HG02678 (cell line): ENCODE data around the gene RUVBL1.
"Not testable (repeated sequence)": the region's sequence is repeated elsewhere in the genome, so short reads cannot be mapped to it uniquely, and the experiment has no call there.

Experiments
- ATAC-seq: cut with Tn5 transposase; IDR thresholded peaks from one replicate; pipeline ENCODE4 v1.9.1; 2021; ENCODE audit warnings: mild to moderate bottlenecking, moderate library complexity; ENCODE audit not compliant: unreplicated experiment

RUVBL1 gene

DNA sequence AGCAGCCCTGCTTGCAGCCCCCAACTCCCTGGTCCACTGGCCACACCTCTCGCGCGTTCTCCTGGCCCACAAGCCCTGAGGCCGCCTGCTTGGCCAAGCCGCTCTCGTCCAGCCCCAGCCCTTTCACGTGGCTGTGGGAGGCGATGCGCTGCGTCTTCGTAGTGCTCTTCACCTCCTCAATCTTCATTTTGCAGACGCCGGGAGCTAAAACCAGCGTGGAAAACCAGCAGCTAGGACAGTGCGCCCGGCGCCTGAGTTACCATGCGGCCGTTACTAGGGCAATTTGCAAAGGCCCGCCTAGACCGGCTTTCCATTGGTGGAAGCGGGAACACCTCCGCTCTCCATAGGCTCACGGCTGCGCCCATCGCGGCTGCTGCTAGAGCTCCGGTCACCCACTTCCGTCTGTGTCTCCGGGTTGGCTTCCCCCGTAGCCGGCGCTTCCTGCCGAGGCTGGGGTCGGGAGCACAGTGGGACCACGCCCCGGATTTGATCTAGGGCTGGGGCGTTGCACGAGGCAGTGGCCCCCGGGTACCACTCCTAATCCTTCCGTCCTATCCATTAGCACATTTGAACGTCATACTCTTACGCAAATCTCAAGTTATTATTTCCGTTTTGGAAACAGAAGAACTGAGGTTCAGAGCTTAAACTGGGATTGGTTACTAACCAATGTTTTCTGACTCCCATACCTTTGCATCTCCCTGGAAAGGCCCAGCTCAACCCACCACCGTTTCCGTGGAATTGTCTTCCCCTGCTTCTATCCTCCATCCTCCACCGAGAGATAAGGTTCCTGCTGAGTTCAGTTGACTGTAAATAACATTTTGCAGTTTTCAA, at the start of gene RUVBL1:
Gene RUVBL1 (minus strand): TSS at position 275 of the 831 bp plus-strand sequence. CDS start 88 bp downstream, at position 187.
- peak; percentile 100 for ATAC-seq

GRCh38 chr3:128173200-128173599, 49.6 kb upstream of the RUVBL1 start:
- no peak for ATAC-seq

DNA sequence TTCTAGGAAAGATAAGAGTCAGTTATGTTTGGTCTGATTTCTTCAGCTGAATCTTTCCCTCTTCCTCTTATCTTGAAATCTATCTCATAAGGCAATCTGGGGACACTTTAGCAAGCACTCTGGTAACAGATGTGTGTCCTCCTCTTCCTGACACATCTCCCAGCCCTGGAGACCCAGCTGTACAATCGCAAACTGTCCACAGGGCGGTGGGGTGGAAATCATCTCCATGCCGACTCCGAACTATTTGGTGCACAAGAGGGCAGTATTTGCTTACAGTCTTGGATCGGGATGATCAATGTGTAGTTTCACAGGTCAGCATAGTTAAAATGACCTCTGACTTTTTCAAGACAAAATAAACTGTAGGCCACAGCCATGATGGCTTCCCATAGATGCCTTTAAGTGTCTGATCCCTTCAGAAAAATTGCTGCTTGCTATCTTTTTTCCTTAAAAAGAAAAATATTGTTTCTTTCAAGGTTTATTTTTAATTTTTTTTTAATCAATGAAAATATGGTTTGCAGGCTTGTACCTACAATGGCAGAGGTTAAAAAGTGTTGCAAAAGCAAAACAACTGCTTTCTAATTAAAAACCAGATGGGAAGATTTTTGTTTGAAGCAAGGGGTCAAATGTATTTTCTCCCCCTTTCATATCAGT, 47.4 kb upstream of the RUVBL1 start:
- no peak for ATAC-seq

DNA sequence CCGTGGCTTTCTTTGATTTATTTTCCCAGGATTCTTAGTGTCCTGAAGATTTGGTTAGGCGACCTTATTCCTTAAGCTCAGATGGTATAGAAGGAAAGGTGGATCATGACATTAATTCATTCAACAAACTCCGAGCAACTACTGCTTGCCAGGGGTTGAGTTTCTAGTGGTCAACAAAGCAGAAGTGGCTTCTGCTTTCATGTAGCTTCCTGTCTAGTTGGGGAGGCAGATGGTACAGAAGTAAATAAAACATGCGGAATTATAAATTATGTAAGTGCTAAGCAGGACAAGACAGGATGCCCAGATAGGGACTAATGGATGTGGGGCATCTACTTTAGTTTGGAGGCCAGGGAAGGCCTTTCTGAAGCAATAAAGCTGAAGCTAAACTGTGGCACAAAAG, 45.2 kb upstream of the RUVBL1 start:
- no peak for ATAC-seq

DNA sequence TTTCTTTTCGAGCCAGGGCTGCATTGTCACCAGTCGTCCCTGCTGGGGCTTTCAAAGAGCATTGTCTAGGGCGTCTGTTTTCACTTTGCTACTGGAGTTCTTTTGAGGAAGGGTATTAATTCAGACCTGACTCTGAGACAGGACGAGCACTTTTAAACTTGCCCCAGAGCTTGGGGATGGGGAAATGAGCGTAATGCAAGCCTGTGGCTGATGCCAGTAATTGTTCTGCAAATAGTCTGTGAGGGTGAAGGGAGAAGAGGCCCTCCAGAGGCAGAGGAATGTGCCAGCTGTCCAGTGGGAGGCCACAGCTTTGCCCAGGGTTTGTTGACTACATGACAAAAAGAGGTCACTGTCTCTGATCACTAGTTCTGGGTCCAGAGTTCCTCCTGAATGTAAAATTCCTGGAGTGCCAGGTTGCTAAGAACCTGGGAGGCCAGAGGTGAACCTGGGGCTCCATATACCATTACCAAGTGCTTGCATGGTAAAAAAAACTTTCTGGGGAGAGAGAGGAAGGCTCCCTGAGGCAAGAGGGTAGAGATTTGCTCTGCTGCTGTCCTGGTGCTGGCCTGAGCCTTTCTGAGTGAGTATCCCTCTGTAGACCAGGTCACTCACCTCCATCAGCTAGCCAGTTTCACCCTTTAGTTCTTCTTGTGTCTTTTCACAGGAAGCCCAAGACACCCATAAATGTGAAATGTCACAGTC, 44.5 kb upstream of the RUVBL1 start:
- no peak for ATAC-seq

GRCh38 chr3:128167646-128167972, 44.0 kb upstream of the RUVBL1 start:
- no peak for ATAC-seq

DNA sequence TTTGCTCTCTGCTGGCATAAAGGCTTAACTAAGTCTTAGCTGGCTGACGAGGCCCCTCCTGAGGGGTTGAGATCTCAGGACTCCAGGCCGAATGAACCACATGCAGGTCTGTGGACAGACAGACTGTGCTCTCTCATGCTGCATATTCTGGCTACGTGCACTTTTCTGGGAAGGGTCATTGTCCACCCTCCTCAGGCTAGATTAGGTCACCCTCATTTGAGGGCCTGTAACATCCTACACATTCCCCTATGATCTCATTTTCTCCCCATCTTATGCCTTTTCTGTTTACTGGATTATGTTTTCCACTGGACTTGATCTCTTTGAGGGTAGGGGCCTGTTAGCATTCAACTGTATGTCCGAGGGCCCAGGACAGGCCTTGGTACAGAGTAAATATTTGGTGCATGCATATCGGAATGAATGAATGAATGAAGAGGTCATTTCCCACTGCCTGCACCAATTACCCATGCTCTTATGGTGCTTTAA, 43.4 kb upstream of the RUVBL1 start:
- ATAC-seq: no peak

GRCh38 chr3:128163432-128163831, 39.8 kb upstream of the RUVBL1 start:
- no peak for ATAC-seq

DNA sequence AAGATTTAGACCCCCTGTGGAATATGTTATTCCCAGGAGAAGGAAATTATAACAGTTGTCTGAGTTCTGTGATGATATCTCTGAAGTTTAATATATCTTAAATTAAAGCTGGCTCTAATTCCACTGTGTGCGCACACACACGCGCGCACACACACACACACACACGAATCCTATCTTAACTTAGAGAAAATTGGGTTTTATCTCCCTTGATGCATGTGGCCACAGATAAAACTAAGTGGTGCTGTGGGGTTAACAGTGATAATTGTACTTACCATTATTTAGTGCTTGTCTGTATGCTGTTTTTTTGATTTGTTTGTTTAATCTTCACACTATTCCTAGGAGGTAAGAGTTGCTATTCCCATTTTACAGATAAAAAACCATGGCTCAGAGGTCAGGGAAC, 37.0 kb upstream of the RUVBL1 start:
- ATAC-seq: no peak

GRCh38 chr3:128155616-128156360, 32.2 kb upstream of the RUVBL1 start:
- no peak for ATAC-seq

DNA sequence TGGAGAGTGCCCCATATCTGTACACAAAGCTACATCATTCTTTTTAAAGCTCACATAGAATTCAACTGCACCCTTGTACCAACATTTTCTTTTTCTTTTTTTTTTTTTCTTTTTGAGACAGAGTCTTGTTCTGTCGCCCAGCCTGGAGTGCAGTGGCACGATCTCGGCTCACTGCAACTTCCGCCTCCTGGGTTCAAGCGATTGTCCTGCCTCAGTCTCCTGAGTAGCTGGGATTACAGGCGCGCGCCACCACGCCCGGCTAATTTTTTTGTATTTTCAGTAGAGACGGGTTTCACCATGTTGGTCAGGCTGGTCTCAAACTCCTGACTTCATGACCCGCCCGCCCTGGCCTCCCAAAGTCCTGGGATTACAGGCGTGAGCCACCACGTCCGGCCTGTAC, 30.7 kb upstream of the RUVBL1 start:
- not testable (repeated sequence) for ATAC-seq

- ATAC-seq: peak; percentile 81
Measured at GRCh38 chr3:128153156-128154041, 29.8 kb upstream of the RUVBL1 start, which contains the start of gene EEFSEC. Gene EEFSEC (plus strand): TSS chr3:128153481. CDS start chr3:128153508, 27 bp downstream.

DNA sequence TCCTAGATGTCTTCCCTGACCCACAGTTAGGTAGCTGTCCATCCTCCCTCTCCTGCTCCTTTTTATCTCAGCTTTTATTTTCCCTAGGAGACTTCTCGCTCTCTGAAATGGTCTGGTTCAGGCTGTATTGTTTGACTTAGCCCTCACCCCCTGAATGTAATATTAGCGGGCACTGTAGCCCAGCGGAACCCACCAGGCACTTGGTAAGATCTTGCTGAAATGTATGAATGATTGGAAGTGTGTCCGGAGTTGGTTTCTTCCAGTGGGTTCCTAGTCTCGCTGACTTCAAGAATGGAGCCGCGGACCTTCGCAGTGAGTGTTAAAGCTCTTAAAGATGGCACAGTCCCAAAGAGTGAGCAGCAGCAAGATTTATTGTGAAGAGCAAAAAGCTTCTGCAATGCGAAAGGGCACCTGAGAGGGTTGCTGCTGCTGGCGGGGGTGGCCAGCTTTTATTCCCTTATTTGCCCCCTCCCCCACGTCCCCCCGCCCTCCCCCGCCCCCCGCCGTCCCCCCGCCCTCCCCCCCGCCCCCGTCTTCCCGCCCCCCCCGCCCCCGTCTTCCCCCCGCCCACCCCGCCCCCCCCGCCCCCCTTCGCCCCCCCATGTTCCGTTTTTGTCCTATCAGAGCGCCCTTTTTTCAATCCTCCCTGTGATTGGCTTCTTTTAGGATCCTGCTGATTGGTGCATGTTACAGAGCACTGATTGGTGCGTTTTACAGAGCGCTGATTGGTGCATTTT, 29.0 kb upstream of the RUVBL1 start:
- ATAC-seq: no peak

DNA sequence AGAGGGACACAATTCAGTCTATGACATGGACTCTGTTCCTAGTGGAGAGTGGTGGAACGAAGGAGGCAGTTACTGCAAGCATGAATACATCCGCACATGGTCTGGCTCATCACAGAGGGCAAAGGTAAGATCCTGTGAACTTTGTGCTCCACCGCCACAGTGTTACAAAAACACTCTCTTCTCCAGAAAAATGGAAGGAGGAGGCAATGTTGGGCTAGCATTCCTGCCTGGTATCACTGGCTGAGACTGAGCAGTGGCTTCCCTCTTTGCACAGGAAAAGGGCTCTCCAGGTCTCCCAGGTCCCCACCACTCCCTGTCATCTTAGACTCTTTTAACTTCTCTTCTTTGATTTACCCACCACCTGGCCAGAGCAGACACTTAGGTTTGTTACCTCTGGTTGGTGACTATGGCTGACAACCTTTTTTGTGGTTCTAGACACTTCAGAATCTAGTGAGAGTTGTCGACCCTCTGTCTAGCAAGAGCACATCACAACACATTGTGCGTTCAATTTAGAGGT, 28.2 kb upstream of the RUVBL1 start:
- ATAC-seq: no peak

- ATAC-seq: no peak
Measured at GRCh38 chr3:128149650-128150049, 26.0 kb upstream of the RUVBL1 start.

DNA sequence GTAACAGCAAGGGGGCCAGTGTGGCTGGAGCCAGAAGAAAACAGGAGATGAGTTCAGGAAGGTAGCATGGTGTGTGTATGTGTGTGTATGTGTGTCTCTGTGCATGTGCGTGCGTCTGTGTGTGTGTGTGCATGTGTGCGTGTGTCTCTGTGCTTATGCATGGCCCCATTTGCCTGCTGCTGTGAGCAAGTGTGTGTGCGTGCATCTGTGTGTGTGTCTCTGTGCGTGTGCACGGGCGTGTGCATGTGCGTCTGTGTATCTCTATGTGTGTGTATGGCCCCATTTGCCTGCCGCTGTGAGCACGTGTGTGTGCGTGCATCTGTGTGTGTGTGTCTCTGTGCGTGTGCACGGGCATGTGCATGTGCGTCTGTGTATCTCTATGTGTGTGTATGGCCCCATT, 22.6 kb upstream of the RUVBL1 start:
- no peak for ATAC-seq

GRCh38 chr3:128145279-128145678, 21.7 kb upstream of the RUVBL1 start:
- ATAC-seq: no peak

- ATAC-seq: no peak
Measured at GRCh38 chr3:128144512-128145187, 21.0 kb upstream of the RUVBL1 start.
